HG03342 (cell line): ENCODE data around the gene A1CF.
"Not testable (repeated sequence)": the region's sequence is repeated elsewhere in the genome, so short reads cannot be mapped to it uniquely, and the experiment has no call there.

Experiments used
- ATAC-seq: cut with Tn5 transposase; IDR thresholded peaks from one replicate; pipeline ENCODE4 v1.9.1; 2021; ENCODE audit warnings: mild to moderate bottlenecking, moderate library complexity; ENCODE audit not compliant: unreplicated experiment

A1CF gene

GRCh38 chr10:50885097-50885859 is at the start of gene A1CF:
TSS of gene A1CF (minus strand) at chr10:50885627. CDS start at chr10:50859940, 25,687 bp downstream.
- no peak for ATAC-seq

GRCh38 chr10:50931948-50932431 is 46.6 kb upstream of the A1CF start:
- no peak for ATAC-seq

DNA sequence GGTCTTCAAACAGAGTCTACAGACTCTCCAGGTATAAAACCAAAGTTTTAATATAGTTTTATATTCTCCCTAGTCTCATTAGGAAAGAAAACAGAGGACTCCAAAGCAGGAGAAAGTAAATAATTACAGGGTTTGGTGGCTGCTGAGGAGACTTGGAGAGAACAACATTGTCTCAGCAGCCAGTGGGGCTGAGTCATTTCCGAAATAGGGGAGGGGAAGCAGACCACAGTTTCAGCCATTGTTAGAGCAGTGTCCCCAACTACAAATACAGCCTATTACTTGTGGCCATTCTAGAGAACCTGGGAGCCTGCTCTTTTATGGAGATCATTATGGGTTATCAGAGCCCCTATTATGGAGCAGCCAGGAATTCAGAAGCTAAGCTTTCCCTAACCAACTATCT is 44.2 kb upstream of the A1CF start:
- ATAC-seq = peak; percentile 72

GRCh38 chr10:50928190-50928552 is 42.7 kb upstream of the A1CF start:
- ATAC-seq = no peak

GRCh38 chr10:50927522-50928189 is 42.2 kb upstream of the A1CF start:
- ATAC-seq = no peak

DNA sequence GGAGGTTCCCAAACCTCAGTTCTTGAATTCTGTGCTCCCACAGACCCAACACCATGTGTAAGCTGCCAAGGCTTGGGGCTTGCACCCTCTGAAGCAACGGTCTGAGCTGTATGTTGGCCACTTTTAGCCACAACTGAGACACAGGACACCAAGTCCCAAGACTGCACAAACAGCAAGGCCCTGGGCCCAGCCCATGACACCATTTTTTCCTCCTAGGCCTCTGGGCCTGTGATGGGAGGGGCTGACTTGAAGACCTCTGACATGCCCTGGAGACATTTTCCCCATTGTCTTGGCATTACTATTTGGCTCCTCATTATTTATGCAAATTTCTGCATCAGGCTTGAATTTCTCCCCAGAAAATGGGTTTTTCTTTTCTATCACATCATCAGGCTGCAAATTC is 38.0 kb upstream of the A1CF start:
- not testable (repeated sequence) for ATAC-seq

DNA sequence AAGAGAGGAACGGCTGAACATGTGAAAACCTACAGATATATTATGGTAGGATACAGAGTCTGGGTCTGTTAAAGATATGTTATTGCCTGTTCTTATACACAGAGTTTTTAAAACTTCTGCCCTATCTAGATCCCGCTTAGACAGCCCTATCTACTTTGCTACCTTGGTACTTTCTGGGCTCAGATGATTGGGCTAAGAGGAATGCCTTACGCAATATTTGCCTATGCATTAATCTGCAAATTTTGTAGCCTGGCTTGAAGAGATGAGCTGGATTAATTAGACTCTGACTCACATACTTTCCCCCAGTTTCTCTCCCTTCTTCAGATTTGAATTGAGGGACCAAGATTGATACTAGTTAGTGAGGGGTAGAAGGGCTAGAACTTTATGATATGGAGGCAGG is 33.6 kb upstream of the A1CF start:
- no peak for ATAC-seq

- no peak for ATAC-seq
Measured at GRCh38 chr10:50918529-50918928, 33.1 kb upstream of the A1CF start.

DNA sequence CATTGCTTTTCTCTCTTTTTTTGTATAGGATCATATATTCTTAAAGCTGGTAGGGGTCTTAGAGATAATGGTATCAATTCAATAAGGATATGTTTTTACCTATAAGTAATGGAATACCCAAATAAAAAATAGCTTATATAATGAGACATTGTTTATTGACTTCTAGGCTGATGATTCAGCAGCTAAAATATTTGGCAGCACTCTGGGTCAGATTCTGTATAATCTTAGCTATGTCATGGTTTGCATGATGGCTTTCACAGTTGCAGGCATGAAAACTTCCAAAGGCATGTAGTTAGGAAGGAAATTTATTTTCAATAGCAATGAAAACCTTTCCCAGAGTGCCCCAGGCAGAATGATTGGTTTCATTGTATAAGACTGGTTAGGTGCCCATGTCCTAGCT is 32.1 kb upstream of the A1CF start:
- no peak for ATAC-seq

DNA sequence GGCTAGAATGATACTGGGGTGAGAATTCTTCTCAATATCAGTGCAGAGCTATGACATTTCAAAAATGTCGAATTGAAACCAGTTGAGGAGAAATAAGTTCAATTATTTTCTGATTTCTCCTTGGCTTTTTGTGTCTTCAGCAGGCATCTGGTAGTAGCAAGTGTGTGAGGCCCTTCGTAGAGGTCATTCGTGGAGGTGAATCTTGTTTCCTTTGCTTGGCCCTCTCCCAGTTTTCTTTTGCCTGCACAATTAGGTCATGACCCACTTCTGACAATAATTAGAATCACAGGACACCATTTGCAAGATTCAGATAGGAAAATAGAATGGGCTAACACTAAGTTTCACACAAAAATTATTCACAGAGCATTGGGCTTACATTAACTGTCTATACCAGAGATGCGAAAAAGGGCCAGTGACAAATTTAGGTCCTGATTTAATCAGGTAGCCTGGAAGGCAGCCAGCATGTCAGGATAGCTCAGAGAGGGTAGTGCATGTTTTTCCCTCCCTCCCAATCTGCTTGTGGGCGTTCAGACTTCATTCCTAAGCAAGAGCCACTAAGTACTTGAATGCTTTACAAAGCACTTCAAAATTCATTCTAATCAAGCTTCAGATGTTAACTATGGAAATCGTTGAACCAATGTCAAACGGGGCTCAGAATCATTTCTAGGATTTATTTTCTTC is 24.0 kb upstream of the A1CF start:
- ATAC-seq = no peak

DNA sequence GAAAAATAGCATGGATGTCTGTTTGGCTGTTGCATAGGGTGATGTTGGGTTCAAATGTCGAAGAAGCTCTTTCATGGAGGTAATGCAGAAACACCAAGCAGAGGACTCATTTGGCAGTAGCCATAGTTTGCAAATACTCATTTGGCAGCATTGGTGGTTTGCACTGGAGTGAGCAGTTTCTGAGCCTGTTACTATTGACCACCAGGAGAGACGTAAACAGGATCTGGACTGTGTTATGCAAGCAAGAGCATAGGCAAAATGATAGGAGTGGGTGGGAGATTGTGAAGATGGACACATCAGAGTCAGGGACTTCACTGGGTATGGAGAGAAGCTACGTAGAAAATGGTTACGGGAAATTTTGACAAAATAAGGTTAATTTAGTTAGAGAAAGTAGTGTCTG is 22.9 kb upstream of the A1CF start:
- ATAC-seq = no peak

- ATAC-seq = not testable (repeated sequence)
Measured at GRCh38 chr10:50905797-50906196, 20.4 kb upstream of the A1CF start.

GRCh38 chr10:50896721-50897120 is 11.3 kb upstream of the A1CF start:
- no peak for ATAC-seq

DNA sequence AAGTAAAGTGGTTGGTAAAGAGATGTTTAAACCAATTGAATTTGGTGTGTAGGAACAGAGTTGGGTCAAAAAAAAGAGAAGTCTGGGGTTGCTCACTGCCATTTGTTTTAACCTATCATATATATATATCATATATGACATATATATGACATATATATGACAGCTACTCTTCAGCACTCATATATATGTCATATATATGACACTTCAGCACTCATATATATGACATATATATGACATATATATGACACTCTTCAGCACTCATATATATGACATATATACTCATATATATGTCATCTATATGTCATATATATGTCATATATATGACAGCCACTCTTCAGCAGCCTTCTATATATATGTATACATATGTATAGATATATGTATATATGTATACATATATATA is 8.9 kb upstream of the A1CF start:
- no peak for ATAC-seq

- ATAC-seq = no peak
Measured at GRCh38 chr10:50892467-50892866, 7.0 kb upstream of the A1CF start.

DNA sequence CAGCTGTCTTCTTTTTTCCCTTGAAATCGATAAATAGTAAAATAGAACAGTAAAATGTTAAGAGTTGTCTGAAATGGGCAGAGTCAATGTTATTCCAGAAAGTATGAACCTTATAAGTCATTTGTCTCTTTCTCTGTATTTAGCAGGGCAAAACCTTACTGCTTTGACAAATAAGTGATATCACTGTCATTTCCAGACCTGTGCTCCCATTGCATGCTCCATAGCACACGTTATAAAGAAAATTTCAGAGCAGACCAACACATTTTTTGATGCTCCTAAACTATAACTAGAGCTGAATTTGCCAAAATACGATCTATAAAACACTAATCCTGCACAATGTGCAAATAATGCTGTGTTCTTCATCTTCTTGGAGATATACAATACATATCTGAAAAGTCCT is 1.1 kb downstream of the A1CF start:
- ATAC-seq = no peak

DNA sequence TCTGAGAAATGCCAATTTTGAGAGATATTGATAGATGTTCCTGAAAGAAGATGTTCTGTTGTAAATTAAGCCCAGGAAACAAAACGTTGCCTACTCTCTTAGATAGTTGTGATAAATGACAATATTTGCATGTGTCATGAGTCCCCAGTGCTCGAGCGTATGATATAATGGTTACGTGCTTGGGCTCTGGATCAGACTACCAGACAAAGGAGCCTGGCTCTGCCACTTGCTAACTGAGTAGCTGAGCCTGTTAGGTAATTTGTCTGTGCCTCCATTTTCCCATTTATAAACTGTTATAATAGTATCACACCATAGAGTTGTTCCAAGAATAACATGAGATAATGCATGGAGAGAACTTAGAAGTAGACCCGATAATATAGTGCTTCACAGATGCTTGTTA is 1.8 kb downstream of the A1CF start:
- ATAC-seq = no peak

GRCh38 chr10:50882540-50882983 is 2.9 kb downstream of the A1CF start:
- ATAC-seq = no peak

DNA sequence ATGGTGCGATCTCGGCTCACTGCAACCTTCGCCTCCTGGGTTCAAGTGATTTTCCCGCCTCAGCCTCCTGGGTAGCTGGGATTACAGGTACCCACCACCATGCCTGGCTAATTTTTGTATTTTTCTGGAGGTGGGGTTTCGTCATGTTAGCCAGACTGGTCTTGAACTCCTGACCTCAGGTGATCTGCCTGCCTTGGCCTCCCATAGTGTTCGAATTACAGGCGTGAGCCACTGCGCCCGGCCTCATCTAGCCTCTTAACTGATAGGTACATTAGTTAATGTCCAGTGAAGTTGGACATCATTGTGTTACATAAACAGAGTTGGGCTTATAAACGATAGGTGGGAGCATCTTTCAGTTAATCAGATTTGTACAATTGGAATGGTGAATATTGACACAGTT is 4.4 kb downstream of the A1CF start:
- ATAC-seq = not testable (repeated sequence)

DNA sequence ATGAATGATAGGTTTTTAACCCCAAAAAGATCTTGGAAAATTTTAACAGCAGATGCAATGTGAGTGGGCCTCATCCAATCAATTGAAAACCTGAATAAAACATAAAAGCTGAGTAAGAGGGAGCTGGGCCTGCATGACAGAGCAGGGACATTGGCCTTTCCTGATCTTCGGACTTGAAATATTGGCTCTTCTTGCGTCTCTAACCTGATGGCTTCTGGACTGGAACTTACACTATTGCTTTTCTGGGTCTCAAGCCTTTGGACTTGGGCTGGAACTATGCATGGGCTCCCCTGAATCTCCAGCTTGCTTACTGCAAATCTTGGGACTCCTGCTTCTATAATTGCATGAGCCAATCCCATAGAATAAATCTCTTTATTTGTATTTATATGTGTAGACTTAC is 9.0 kb downstream of the A1CF start:
- ATAC-seq = no peak

DNA sequence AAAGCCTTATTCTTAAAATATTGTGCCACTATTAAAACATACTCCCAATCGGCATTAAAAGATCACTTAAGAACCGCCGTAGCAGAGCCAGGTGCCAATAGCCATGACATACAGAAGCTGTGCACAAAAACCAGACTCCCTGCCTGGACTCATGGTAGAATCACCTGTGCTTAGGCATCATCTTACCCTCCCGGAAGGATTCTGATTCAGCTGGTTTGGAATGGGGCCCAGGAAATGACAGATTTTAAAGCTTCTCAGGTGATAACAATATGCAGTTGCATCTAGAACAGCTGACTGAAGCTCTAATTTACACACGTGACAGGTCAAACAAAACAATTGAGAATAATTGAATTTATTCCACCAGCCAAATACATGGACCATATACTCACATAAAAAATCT is 10.7 kb downstream of the A1CF start:
- no peak for ATAC-seq

DNA sequence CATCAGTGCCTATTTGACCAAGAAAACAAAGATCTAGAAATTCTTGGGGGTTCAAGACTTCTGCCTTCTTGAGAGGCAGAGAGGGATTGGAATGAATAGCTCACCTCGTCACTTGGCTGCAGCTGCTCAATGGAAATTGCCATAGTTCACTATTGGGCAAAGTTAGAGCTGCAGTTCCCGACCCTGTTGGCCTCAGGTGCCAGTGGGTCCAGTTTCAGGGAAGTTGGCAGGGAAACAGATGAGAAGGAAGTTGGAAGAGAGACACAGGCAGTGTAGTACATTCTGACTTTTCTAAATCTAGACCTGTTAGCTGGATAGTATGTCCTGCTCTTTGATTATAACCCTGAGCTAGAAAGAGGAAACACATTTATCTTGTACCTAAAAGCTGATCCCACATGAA is 19.1 kb downstream of the A1CF start:
- ATAC-seq = no peak
